GM19238 (cell line): ENCODE results near the gene ZFYVE19.

ENCODE experiments used
- DNase-seq: peaks from one replicate; pipeline ENCODE4 v3.0.0; 2011; ENCODE audit warnings: low spot score; ENCODE audit not compliant: insufficient read length

ZFYVE19 gene

DNA sequence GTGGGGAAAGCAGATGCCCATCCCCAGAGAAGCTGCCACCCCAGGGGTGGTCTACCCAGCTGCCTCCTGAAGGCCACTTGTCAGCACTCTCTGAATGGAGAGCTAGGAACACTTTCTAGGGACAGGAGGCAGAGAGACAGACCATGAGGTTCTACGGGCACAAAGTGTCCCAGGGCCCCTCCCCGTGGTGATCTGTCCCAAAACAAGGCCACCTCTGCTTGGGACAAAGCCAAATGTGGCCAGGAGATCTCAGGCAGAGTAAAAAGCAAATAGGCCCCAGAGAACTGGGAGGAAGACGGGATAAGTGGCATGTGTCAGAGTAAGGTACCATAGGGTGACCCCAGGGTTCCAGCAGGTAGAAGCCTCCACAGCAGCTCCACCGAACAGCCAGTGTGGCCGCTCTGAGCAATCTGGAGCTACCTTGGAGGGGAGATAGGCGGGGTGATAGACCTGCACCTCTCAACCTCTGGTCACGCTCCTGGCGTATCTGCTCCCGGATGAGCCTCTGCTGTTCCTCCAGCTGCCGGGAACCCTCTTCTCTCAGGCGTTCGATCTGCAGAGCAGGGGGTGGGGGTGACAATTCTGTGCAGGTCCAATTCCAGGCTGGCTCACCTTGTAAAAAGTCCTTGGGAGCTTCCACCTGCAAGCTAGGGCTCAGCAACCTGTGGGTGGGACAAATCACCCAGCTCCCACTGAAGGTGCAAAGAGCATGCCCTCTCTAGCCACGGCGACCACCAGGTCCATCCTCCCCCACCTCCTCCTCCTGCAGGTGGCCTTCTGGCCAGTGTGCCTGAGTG lies 31.0 kb upstream of the ZFYVE19 start:
- no peak for DNase-seq

DNA sequence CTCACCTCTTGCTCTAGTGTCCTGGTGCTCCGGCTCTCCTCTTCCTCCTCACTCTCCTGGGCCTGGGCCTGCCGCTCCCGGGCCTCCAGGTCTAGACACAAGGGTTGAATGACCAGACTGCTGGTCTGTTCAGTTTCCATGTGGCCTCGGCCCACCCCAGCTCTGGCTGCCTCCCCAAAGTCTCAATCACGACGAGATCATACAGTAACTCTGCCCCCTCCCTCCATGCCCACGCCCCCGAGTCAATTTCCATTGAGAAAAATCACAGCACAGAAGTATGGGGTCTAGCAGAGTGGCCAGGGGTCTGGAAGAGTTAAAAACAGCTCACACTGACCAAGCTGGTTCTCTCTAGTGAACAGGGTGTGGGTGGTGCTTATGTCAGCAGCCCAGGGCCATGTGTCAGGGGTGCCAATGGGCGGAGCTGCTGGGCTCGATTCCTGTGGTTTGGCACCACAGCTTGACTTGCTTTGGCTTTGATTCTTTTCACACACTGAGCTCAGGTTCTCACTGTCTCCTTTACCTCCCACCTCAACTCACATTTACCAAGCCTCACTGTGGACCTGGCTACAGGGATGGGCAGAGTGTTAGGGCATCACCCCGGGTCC lies 30.2 kb upstream of the ZFYVE19 start:
- no peak for DNase-seq

DNA sequence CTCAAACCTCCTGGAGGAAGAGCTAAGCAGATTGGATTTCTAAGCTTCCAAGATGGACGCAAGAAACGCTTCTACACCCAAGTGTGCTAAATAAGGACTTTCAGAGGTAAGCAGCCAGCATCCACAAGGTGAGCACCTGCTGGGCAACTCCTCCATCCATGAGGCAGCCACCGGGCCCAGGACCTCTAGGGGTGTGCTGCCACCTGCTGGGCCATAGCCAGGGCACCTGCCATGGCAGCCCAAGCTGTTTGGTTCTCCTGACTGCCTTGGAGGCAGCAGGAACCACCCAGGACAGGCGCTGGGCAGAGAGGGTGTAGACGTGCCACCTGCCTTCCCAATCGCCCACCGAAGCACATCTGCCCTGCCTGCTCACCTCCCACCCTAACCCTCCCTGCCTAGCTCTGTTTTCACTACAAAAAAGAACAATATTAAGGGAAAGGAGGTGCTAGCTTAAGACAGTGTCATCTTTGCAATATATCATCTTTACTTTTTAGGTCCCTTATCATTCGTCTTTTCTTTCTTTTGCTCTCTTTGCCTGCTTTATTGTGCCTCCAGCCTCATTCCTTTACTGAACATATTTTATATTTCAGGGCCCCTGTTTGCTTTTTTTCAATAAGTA lies 24.2 kb upstream of the ZFYVE19 start:
- peak; percentile 57 for DNase-seq

DNA sequence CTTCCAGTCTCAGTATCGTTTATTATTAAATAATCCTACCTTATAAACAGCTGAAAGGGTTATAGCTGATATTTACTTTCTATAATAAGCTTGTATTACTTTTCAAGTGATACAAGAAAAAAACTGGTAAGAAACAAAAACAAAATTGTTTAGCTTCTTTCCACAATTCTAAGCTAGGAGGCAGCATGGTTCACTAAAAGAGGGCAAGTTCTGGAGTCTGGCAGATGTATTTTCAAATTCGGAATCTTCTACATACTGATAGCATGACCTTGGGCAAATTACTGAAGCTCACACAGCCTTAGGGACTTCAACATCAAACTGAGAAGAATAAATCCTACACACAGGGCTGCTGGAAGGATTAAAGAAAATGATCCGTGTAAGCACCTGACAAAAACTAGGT lies 21.7 kb upstream of the ZFYVE19 start:
- no peak for DNase-seq

GRCh38 chr15:40785814-40786213 lies 21.1 kb upstream of the ZFYVE19 start:
- no peak for DNase-seq

DNA sequence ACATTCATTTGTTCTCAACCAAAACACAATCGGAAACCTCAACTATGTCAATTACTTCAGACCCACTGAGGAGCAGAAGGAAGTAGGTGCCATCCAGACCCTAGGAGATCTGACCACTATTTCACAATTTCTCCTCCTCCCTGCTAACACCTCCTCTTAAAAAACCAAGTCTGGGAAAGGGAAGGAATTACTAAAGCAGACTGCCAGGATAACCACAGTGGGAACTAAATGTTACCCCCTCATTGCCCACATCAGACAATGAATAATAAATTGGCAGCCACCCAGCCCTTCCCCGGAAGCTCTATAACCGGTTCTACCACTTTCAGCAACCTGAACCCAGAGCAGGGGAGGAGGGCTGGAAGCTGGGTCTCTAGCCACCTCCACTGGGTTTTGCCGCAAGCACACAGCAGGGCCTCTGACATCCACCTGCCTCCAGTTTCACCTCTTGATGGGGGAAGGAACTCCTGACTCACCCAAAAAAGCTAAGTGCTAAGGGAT lies 19.5 kb upstream of the ZFYVE19 start:
- no peak for DNase-seq

GRCh38 chr15:40787991-40788390 lies 18.9 kb upstream of the ZFYVE19 start:
- DNase-seq, result no peak

- DNase-seq, result no peak
These were observed 17.8 kb upstream of the ZFYVE19 start for GRCh38 chr15:40789119-40789518.

GRCh38 chr15:40789999-40790398 lies 16.9 kb upstream of the ZFYVE19 start:
- no peak for DNase-seq

DNA sequence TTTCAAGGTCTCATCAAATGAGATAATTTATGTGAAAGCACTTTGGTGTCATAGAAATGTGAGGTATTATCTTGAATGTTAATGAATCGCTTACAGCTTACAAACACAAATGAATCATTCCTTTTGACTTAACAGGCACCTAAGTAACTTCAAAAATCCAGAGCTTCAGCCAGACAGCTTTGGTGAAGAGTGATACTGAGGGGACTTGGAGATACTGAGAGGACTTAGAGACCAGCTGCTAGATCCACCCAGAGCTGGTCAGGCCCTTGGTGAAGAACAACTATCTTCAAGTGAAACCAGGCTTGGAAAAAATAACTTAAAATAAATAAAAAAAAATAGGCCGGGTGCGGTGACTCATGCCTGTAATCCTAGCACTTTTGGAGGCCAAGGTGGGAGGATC lies 16.2 kb upstream of the ZFYVE19 start:
- DNase-seq, result no peak

- no peak for DNase-seq
These were observed 14.5 kb upstream of the ZFYVE19 start for GRCh38 chr15:40792394-40792793.

DNA sequence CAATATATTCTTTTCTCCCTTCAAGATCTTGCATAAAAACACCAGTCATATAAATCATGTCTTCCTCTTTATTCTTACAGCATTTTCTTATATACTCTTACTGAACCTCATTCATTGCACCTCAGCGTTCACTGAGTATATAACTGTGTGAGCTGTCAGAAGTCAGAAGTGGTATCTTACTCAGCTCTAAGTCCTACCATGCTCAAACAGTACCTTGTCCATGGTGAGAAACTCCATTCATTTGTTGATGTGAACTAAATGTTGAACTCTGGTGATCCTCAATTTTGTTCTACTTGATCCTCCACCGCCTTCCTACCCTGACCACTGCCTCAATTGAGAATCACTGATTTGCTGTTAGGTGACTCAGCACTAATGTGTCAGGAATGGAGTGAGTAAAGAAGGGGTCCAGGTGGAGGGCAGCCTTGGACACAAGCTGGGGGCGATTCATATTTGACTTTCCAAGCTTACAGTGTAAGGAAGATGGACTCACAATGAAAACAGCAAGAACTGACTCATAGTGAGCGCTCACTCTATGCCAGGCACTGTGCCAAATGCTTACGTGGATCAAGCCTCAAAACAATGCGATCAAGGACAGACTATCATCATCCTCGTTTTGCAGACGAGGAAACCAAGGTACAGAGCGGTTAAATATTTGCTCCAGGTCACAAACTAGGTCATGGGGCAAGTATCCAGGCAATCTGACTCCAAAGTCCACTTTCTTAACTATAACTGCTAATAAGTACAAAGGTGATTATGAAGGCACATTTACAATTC lies 13.5 kb upstream of the ZFYVE19 start:
- no peak for DNase-seq

DNA sequence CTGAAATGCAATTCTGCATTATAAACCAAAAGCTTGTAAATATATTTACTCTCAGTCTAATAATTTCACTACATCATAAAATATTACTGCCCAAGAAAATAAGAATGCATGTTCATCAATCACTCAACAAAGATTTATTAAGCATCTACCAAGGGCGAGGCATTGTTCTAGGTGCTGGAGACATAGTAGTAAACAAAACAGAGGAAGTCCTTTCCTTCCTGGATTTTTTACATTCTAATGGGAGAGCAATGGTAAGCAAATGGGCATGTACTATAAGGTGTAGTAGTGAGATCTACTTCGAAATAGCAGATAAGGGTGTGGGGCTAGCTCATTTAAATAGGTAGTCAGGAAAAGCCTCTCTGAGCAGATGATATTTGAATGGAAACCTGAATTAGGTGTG lies 10.8 kb upstream of the ZFYVE19 start:
- no peak for DNase-seq

- DNase-seq, result no peak
These were observed 10.4 kb upstream of the ZFYVE19 start for GRCh38 chr15:40796512-40796911.

GRCh38 chr15:40799523-40799922 lies 7.4 kb upstream of the ZFYVE19 start:
- DNase-seq, result no peak

DNA sequence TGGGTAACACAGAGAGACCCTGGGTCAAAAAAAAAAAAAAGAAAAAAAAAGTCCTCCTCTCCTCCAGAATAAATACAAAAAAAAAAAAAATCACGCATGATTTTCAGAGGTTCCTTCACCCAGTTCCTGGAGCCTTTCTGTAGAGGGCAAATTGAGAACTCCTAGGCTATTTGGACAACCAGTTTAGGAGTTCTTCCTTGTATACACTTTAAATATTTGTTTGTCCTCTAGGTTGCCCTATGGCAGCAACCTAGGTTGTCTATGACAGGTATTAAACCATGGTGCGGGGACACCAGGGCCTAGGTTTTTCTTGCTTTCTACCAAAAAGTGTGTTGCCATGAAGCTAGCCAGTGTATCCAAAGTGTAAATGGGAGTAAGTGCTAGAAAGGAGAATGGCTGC lies 3.8 kb upstream of the ZFYVE19 start:
- DNase-seq, result no peak

DNA sequence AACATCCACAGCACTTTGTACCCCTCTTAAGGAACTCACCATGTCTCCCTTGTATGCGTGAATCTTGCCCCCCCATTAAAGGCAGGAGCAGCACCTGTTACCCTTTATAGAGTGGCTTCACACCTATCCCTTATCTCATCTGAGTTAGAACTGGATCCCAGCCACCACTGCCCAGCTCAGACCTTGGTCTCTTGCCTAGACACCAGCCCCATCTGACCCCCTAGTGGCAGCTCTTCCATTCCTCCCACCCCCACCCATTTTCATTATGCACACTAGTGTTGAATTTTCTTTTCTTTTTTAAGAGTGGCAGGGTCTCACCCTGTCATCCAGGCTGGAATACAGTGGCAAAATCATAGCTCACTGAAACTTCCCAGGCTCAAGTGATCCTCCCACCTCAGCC lies 3.2 kb upstream of the ZFYVE19 start:
- no peak for DNase-seq

DNA sequence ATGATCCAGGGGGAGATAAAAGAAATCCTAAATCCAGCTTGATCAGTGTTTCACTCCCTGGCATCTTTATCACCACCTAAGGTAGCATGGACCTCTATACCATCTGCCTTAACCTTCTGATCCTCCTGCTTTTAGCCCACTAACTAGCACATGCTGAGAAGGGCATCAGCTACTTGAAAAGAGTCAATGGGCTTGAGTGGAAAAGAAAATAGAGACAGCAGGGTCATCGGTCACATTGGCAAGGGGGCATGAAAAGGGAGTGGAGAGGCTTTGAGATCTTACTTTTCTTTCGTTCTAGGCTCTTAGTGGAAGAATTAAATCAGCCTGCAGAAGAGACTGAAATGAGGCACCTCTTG lies 239 bp upstream of the ZFYVE19 start:
- no peak for DNase-seq

GRCh38 chr15:40807888-40808461 lies 1.1 kb downstream of the ZFYVE19 start:
- no peak for DNase-seq

GRCh38 chr15:40808861-40809450 lies 2.1 kb downstream of the ZFYVE19 start:
- no peak for DNase-seq
